HG03135 (cell line): Measurements from ENCODE around the gene ZFYVE28.

Source experiments
- ATAC-seq: cut with Tn5 transposase; IDR thresholded peaks from one replicate; pipeline ENCODE4 v1.9.1; 2021; ENCODE audit warnings: mild to moderate bottlenecking, moderate library complexity; ENCODE audit not compliant: unreplicated experiment

The ZFYVE28 gene

DNA sequence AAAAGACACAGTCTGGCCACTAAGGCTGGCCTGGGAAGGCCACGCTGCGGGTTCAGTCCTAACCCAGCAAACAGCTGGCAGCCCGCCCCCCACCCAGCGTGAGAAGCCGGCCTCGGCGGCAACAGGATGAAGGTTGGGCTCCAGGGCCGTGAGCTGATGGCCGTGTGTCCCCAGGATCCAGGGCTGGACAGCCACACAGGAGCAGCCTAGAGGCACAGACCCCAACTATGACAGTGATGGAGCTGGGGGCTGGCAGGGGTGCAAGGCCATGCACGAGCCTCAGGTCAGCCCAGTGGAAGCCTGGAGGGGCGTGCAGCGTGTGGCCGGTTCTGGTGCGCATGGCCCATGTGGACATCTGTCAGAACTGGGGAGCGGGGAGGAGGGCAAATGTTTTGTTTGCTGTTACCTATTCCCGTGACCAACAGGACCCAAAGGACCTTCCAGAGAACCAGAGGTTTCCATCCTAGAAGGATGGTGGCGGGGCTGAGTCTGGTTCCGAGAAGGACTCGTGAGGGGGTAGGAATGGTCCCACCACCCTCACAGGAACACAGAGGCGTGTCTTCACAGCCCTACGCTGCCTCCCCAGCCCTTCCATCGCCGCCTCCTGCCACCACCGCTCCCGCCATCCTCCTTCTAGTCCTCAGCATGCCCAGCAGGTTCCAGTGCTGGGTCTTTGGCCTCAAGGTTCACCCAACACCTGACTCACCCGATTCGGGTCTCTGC is 46.5 kb downstream of the ZFYVE28 start:
- no peak for ATAC-seq

DNA sequence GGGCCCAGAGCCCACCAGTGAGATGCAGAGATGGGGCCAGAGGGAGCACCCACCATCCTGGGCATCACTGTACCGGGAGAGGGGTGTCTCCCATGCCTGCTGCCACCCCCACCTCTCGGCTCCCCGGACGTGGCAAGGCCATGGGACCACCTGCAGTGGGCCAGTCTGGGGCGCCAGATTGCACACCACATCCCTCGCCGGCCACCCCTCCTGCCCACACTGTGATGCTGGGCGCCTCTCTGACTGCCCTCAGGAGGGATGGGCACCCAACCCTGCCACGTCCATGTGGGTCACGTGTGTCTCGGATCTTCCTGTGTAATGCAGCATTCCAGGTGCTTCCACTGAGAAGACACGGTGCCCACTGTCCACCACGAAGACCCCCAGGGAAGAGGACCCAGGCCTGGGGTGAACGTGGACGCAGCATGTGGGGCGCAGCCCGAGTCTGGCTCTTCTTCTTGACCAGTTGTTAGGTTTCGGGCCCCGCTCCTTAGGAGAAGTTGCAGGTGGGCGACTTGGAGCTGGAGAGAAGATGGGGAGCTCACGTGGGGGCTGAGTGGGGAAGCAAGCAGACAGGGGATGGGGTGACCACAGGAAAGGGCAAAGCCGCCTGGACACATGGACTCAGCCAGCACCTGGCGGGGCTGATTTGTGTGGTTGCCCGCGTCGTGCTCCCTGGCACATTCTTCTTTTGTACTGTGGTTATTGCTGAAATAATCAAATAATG is 47.7 kb downstream of the ZFYVE28 start:
- ATAC-seq = no peak

DNA sequence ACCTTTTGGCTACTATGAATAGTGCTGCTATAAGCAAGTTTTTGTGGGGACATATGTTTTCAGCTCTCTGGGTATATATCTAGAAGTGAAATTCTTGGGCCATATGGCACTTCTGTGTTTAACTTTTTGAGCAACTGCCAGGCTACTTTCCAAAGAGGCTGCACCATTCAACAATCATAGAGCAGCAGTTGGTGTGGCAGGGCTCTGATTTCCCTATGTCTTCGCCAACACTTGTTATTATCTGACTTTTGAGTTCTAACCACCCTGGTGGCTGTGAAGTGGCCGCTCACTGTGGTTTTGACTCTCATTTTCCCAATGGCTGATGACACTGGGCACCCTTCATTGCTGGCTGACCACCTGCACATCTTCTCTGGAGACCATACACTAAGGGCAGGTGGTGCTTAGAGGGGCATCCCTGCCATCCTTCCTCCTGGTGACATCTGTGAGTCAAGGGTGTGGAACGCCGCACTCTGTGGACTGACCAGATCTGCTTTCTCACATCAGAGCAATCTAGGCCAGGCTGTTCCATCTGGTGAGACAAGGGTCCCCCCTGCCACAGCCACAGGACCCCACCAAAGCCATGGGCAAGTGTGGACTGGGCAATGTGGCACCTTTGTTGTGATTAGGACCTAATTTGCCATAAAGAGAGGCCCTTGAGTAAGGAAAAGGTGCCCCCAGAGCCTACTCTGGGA is 49.6 kb downstream of the ZFYVE28 start:
- ATAC-seq = no peak

GRCh38 chr4:2367626-2368025 is 50.8 kb downstream of the ZFYVE28 start:
- ATAC-seq = no peak

GRCh38 chr4:2366252-2367192 is 51.9 kb downstream of the ZFYVE28 start:
- ATAC-seq = no peak

DNA sequence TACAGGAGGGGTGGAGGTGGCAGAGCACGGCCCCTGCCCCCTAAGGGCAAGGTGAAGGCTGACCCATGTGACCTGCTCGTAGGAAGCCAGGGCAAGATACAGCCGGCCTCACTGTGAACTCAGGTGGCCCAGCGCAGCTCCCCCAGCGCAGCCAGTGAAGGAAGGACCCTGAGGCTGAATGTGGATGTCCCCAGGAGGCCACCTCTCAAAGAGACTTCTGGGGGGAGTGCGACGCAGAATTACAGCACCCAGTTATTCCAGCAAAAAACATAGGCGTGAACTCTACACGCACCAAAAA is 52.6 kb downstream of the ZFYVE28 start:
- no peak for ATAC-seq

DNA sequence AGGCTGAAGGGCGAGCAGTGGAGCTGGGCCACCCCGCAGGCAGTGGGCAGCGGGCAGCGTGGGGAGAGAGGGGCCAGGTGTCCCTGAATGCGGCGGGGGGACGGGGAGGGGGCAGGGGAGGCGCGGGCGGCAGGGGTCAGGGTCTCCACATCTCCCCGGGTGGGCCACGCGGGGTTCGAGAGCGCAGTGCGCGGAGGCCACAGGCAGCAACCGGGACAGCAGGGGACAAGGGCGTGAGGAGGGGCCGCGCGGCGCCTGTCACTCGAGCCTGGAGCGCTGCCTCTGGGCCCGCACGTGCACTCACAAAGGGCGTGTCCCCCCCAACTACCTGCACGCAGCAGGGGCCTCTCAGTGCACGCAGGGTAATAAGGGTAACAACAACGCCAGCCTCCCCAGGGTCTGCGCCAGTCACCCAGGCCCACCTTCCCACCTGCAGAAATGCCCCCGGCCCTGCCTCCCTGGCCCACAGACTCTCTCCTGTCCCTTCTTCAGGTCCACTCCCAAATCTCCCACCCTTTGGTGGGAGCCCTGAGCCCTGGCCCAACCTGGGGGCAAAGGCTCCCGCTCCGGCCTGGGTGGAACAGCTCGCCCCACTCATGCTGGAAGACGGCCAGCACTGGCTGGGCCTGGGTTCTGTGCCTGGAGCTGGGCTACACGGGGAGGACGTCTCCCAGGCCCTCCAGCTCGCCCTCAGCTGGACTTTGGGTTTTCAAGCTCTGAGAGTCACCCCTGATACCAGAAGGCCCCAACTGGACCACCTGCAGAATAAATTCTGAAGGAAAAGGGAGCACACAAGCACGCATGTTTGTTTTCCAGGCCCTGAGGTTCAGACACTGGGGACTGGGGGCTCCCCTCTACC is 53.2 kb downstream of the ZFYVE28 start:
- no peak for ATAC-seq

GRCh38 chr4:2364654-2365053 is 53.8 kb downstream of the ZFYVE28 start:
- no peak for ATAC-seq

- ATAC-seq = no peak
These were observed 54.3 kb downstream of the ZFYVE28 start for GRCh38 chr4:2363951-2364653.

DNA sequence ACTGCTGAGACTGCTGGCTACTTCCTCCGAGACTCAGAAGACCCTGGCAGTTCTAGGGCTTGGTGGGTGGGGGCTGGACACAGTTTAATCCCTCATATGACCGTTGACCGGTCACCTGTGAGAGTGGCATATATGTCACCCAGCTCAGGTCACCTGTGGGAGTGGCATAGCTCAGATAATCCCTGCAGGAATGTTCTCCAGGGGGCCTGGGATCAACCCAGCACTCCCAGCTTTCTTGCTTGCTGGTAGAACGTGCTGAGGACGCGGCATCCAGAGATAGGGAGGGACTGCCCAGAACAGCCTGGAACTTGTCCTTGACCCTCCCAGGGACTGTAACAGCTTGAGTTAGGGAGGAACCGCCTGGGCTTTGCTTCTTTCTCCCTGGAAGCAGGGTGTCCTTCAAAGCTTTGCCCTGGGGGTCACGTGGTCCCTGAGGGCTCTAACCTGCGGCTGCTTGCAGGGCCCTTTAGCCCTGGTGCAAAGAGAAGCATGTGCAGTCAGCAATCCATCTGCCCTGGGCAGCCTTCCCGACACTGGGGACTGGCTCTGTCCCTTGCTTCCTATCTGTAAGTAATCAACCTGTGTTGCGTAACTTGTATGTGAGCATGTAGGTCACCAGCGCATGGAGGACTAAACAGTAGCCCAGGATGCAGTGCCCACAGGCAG is 55.3 kb downstream of the ZFYVE28 start:
- no peak for ATAC-seq

GRCh38 chr4:2362266-2363055 is 56.0 kb downstream of the ZFYVE28 start:
- ATAC-seq = no peak

GRCh38 chr4:2361366-2362265 is 56.8 kb downstream of the ZFYVE28 start:
- no peak for ATAC-seq

DNA sequence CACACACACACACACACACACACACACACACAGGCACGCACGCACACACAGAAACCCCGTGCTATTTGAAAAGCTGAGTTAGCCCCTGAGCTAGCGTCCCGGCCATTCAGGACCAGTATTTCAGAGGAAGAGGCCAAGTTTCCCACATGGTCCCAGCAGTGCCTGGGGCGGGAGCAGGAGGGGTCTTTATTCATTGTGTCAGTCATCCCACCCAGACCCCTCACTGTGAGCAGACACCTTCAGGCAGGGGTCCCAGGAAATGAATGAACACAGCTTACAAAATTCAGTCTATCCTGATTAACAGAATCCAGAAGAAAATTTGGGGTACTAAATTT is 58.1 kb downstream of the ZFYVE28 start:
- ATAC-seq = no peak

GRCh38 chr4:2359591-2360395 is 58.7 kb downstream of the ZFYVE28 start:
- ATAC-seq = no peak

DNA sequence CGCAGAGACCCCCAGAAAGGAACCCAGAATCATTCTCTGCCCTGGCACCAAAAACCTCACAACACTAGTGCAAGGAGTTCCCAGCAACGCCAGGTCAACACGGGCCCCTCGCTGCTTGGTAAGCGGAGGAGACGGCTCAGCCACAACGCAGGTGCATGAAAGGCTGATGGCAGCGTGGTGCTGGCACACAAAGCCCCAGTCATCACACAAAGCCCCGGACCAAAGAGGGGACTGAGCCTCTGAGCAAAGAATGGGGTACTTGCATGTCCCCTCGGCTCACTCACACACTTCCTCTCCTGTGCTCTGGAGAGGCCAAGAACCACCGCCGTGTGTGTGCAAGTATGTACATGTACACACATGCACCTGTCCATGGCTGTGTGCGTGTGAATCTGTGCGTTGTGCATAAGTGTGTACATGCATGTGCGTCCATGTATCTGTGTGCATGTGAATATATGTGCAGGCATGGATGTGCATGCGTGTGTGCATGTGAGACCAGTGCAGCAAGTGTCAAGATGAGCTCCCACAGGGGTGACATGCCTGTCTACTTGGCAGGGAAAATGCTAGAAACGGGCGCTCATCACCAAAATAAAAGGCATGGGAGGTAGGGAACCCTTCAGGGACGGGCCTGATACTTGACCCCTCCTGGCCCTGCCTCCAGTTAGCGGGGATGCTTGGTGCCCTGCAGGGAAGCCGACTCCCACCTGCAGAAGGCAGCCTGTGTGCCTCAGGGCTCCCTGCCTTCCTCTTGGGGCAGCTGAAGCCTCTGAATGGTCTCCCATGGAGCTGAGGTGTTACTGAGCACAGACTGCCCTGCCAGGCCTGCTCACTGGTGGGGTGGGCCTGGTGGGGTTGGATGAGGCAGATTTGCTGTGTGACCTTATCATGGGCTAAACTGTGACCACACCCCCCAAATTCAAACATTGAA is 60.4 kb downstream of the ZFYVE28 start:
- ATAC-seq = no peak
